Stomach (tissue), 4 donors: ENCODE measurements around the gene CACNG6.

Experiments used
- EP300 ChIP-seq: sonication (generic); formaldehyde crosslinking; IDR thresholded peaks from one replicate; pipeline ENCODE4 v1.6.1; 2017; ENCODE audit warnings: antibody characterized with exemption
- POLR2A ChIP-seq, 4 donors: fragments of 450-650 bp; IDR thresholded peaks; one replicate each; pipeline ENCODE4 v1.6.1; 2016; ENCODE audit warnings: antibody characterized with exemption in 4 of 4, control low read depth in 2 of 4, mild to moderate bottlenecking in 1 of 4, moderate library complexity in 1 of 4
- POLR2AphosphoS5 ChIP-seq, 3 donors: sonication (generic); formaldehyde crosslinking; IDR thresholded peaks; one replicate each; pipeline ENCODE4 v1.6.1; 2016; ENCODE audit warnings: antibody characterized with exemption in 3 of 3
- TF ChIP-seq, protein P1 (sequence below), 7 experiments: fragments of 450-650 bp in 4 of 7; fragments of 200-600 bp in 3 of 7; sonication (generic) in 3 of 7; IDR thresholded peaks; one replicate each; pipeline ENCODE4 v1.5.1; 2016 to 2019; ENCODE audit warnings: antibody characterized with exemption in 7 of 7, control low read depth in 2 of 7, mild to moderate bottlenecking in 1 of 7

DNA sequence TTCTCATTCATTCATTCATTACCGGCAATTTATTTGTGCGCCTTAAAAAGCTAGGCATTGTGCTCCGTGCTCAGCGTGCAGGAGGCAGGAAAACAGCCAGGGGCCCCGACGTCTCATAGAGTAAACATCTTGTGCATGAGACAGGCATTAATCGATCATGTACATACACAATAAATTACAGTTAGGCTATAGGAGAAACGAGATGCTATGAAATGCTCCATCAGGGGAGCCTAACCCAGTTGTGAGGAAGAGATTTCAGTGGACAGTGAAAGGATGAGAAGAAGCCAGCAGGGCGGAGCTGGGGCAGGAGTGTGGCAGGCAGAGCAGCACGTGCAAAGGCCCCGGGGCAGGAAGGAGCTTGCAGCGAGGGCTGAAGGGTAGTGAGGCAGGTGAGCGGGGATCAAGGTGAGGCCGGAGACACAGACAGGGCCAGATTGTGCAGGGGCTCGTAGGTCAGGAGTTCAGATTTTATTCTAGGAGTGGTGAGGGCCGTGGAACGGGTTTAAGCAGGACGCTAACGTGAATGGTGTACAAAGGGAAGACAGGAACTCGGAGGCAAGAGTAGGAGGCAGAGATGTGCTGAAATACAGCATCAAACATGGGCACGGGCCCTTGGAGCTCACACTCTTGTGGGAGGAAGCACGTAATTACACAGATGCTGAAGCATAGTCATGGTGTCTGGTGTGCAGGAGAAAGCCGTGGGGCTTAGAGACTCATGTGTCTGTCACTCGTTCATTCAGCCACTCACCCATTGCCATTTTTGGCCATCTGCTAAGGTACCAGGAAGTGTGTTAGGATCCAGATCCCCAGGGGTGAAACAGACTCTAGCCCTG, 7.8 kb upstream of the CACNG6 start:
- TF ChIP-seq, protein P1, sequence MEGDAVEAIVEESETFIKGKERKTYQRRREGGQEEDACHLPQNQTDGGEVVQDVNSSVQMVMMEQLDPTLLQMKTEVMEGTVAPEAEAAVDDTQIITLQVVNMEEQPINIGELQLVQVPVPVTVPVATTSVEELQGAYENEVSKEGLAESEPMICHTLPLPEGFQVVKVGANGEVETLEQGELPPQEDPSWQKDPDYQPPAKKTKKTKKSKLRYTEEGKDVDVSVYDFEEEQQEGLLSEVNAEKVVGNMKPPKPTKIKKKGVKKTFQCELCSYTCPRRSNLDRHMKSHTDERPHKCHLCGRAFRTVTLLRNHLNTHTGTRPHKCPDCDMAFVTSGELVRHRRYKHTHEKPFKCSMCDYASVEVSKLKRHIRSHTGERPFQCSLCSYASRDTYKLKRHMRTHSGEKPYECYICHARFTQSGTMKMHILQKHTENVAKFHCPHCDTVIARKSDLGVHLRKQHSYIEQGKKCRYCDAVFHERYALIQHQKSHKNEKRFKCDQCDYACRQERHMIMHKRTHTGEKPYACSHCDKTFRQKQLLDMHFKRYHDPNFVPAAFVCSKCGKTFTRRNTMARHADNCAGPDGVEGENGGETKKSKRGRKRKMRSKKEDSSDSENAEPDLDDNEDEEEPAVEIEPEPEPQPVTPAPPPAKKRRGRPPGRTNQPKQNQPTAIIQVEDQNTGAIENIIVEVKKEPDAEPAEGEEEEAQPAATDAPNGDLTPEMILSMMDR (IDR thresholded peaks at IDR 0.05): no peak
- TF ChIP-seq POLR2A (IDR thresholded peaks at IDR 0.05) (no peak), EP300 (no peak), POLR2AphosphoS5 (IDR thresholded peaks at IDR 0.05) (no peak)
